Cardiac septum (tissue), 1 donor: Measurements from ENCODE around the gene HIP1. TPM values are rescaled to one million over a fixed set of nuclear protein-coding genes. Genes with fewer than 3 reads are reported as not detected.
"Not testable (repeated sequence)": the region's sequence is repeated elsewhere in the genome, so short reads cannot be mapped to it uniquely, and the experiment has no call there.

ENCODE experiments used
- DNase-seq: peaks from one replicate; pipeline ENCODE4 v3.0.0-alpha.2; 2020; ENCODE audit warnings: low spot score
- intact Hi-C: fragments of 100-400 bp; cut with DNase I; formaldehyde crosslinking; loops from one replicate; pipeline ENCODE4 v1.14.0; 2022
- total RNA-seq: library from RNA; stranded (reverse); fragmentation: NEBNext Ultra II Directional; extraction: Animal tissue kit (Norgen Biotek cat#: 25700); gene quantifications from one replicate; pipeline ENCODE4 v1.2.1, GENCODE V29; 2021
- donor health status: DM: no; HTN: no; CAD: no.

The HIP1 gene
- total RNA-seq, 1 donor from 2014 or later, result 24.7 TPM

DNA sequence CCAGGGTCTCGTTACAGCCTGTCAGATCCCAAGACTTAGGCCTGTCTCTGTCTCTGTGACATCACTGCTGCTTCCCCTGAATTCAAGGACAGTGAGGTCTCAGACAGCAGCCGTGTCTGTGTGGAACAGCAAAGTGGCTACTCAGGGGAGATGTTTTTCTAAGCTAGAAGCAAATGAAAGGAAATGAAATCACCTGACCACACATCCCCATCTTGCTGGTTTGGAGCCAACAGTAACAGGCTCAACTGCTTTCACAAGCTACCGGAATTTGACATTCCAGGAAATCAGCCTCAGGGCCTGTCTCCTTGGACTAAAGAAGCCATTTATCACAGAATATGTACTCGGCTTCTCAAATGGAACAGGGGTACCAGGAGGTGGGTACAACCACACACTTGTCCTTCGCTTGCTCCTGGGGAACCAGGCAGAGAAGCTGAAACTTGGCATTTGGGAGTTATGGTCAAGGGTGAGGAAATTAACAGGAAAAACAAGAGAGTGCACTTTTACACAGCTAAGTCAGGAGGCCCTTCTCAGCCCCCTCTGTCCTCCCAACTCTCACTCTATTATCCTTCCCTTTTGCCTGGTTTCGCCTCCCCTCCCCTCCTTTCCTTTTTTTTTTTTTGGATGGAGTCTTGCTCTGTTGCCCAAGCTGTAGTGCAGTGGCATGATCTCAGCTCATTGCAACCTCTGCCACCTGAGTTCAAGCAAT is 173.5 kb downstream of the HIP1 start:
- peak; percentile 76 for DNase-seq
- intact Hi-C loops, result no loop called here

DNA sequence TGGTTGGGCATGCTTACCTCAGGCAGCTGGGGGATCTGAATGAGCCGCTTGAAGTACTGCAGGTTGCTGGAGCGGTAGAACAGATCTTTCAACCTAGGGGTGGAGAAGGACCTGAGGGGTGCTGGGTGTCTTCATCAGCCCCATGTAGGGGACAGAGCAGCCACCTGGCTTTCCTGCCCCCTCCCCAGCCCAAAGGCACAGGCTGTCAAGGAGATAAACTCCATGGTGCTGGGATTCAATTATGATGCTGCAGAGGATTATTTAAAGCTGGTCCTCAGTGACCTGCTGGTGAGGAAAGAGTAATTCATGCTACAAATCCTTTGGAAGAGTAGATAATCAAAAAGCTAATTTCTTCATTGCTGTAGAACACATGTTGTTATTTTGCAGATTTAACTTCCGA is 175.6 kb downstream of the HIP1 start:
- DNase-seq, result no peak
- intact Hi-C loops, result no loop called here

DNA sequence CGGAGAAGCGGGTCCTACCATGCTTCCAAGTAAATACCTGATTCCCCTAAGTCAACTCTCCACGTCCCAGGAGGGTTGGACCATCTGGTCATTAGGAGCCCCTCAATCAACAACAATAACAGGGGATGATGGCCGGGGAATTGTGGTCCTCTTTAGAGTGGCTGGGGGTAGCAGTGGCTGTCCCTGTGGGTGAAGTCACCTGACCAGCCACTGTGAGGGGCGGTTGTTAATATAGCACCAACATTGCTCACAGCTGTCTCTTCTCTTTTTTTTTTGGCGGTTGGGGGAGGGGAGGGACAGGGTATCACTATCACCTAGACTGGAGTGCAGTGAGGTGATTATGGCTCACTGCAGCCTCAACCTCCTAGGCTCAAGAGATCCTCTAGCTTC is 178.8 kb downstream of the HIP1 start:
- DNase-seq, result no peak
- intact Hi-C loops, result no loop called here

DNA sequence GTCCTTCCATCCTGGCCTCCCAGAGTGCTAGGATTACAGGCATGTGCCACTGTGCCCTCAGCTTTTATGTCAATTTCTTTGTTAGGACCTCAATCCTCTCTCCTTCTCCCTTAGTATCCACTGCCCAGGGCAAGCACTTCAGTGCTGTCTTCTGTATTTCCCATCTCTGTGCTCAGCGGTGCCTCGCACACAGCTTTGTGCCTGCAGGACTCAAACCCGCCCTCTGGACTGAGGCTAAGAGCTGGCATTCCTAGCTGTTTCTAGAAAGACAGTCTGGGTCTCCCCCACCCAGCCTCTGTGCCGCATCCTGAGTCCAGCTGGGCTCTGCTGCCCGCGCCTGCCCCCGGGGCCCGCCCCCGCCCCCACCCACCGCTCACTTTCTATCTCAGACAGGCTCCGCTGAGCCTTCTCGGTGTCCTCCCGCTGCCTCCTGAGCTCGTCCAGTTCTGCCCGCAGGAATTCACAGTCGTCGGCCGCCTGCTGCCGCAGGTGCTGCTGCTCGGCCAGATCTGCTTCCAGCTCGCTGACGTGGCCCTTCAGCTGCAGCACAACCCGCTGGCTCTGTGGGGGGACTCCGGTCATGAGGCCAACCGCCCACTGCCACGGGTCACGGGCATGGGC is 179.3 kb downstream of the HIP1 start:
- DNase-seq, result no peak
- intact Hi-C loops, result no loop called here

DNA sequence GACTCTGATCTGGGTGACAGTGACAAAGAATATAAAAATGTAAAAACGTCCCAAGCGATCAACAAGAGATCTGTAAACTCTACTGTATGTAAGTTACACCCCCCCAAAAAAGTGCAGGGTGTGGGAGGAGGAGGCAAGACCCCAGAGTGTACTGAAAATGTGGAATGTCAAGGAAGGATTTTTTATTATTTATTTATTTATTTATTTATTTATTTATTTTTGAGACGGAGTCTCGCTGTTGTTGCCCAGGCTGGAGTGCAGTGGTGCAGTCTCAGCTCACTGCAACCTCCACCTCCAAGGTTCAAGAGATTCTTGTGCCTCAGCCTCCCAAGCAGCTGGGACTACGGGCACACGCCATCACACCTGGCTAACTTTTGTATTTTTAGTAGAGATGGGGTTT is 181.9 kb downstream of the HIP1 start:
- DNase-seq, intact Hi-C loops: not testable (repeated sequence)

DNA sequence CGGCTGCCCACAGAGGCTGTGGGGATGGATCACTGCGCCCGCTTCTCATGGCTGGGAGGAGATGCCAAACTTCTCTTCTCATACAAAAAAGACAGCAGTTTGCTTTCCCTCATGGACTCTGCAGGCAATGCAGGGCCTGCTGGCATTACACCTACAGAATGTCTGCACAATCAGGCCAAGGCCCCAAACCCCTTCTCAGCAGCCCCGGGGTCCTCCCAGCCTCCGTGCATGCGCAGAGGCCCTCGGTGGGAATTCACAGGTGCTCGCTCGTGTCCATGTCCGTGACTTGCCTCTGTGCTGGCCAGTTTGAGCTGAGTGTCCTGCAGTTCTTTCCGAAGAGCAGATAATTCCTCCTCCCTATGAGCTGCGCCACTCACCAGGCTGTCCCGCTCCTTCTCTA is 183.0 kb downstream of the HIP1 start:
- intact Hi-C loops, result no loop called here

DNA sequence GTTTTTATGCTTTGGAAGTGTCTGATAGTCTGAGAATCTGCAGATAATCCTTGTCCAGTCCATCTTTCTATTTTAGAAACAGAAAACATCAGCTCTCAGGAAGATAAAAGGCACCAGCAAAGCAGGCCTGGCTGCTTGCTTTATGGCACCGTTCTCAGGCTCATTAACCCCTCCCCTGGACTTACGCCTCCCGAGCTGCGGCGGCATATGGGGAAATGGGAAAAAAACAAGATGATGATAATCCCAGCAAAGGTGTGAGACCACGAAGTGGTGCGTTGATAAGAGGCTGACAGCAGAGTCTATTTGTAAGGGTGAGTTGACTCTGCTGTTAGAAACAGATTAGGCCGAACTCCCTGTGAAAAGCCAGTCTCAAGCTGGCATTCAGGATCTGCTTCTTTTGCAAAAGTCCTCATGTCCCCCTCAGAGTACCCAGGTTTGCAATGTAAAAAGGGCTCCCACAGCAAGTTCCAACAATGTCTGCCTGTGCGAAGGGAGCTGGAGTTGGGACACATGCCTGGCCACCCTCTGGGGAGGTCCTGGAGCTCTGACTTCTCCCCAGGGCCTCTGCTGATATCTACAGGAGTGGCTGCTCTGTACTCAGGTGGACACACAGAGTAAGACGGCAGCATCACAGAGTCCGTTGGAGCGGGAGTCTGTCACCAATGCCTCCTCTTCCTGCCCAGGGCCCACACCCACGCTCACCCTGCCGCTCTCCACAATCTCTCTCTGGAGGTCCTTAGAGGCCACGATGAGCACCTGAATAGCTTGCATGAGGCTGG is 192.3 kb downstream of the HIP1 start:
- peak; percentile 10 for DNase-seq
- intact Hi-C loops, result no loop called here

More for the DNA sequence above, 183.0 kb downstream of the HIP1 start:
- no peak for DNase-seq

DNA sequence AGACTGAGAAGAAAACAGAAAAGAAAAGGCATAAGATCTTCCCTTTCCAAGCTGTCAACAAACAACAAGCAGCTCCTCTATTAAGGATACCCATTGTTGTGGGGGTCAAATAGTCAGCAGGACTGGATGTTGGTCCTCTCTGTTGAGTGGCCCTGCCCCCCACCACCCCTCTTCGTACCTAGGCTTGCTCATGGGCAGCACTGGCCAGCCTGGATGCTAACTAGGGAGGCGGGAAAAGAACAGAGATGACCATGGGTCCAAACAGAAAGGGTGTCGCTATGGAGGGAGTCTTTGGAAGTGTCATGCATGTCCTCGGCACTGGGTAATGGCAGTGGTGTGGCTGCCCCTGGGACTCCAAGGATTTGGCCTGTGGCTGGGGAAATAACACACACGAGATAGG is 201.0 kb downstream of the HIP1 start:
- no peak for DNase-seq
- intact Hi-C loops, result loop anchor here (5.0 to 10.0 kb wide), 2 partner anchors 87 to 225 kb away; no protein-coding TSS in a partner anchor

DNA sequence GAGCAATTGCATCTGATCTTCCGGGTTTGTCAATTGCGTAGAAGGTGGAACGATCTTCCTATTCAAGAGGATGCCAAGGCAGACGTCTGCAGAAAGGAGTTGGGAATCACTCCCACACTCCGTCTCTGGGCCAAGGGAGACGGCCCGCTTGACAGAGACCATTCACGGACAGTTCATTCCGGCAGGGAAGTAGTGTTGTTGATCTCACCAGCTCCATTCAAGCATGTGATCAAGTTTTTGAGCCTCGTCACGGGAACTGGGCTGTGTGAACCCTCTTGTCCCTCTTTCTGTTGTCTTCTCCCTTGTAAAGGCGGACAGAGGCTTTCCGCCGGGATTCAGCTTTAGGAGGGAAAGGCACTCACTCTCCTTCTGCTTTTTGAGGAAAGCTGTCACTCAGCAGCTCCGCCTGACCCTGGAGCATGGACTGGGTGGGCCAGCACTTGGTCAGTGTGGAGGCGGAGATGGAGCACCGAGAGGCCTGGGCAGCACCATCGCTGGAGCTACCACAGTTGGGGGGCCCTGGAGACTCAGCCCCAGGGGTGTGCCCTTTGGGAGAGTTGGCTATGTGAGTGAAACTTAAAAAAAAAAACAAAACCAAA is 201.7 kb downstream of the HIP1 start:
- intact Hi-C loops, result loop anchor here (5.0 to 10.0 kb wide), 2 partner anchors 88 to 225 kb away; no protein-coding TSS in a partner anchor
- DNase-seq, result no peak

DNA sequence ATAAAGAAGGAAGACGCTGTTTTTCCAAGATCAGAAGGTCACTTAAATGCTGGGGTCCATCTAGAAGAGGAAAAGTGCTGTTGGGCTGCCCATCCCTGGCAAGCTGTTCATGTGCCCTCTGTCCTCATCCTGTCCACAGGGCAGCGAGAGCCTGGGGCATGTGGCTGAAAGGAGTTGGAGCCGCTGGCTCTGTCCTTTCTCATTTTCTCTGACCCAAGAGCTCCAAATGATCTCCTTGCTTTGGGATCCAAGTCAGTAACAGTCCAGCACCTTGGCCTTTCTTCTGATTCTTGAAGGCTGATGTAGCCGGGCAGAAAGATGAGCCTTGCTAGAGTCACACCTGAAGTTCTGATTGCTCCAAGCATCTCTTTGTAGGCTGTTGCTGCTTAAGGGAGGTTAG is 202.2 kb downstream of the HIP1 start:
- intact Hi-C loops, result loop anchor here (5.0 to 10.0 kb wide), 2 partner anchors 88 to 226 kb away; no protein-coding TSS in a partner anchor
- no peak for DNase-seq

DNA sequence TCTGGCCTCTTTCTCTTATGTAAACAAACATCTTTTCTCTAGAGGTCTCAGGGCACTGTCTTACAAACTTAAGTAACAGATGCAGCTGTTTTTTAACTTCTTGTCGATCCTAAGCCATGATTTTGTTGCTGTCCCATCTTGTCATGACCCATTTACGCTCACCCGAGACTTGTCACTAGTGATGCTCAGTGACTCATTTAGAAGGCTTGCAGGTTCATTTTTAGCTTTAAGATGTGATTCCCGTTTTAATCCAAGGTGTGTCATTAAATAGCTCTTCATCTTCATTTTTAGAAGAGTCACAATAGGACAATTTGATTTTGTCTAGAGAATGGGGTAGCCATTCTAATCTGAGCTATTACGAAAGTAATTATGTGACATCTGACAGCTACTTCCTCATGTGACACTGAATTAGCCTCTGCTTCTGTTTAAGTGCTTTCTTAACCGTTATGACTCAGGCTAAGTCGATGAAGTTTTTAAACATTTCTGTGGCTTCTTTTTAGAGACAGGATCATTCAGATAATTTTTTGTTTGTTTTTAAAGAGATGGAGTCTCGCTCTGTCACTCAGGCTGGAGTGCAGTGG is 203.9 kb downstream of the HIP1 start:
- DNase-seq, result no peak
- intact Hi-C loops, result loop anchor here (5.0 to 10.0 kb wide), 2 partner anchors 90 to 227 kb away; no protein-coding TSS in a partner anchor

DNA sequence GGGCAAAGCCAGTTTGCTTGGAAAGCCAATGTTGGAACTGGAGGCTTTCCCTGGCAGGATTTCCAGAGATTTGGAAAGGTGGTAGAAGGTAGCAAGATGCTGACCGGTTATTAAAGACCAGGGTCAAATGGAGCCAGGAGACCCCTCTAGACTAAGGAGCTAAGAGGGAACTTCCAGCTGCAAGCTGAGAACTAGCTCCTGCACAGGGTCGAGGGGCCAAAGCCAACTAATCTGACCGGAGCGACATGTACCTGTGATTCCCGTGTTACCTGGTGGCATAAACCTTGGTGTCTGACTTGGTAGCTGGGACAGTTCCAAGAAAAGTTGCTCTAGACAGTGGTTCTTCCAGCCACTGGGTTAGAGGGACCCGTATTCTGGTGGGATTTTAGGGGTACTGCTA is 204.8 kb downstream of the HIP1 start:
- intact Hi-C loops, result loop anchor here (10.0 kb wide), 1 partner anchor 91 kb away; no protein-coding TSS in a partner anchor
- DNase-seq, result no peak

DNA sequence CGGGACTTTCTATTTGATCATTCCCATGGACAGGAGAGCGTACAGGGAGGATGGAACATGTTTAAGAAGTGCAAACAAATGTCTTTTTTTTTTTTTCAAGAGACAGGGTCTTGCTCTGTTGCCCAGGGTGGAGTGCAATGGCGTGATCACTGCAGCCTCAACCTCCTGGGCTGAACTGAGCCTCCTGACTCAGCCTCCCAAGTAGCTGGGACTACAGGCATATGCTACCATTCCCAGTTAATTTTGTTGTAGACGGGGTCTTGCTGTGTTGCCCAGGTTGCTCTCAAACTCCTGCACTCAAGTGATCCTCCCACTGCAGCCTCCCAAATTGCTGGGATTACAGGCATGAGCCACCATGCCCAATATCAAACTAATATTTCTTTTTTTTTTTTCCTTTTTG is 206.1 kb downstream of the HIP1 start:
- intact Hi-C loops, result loop anchor here (10.0 kb wide), 1 partner anchor 92 kb away; no protein-coding TSS in a partner anchor
- DNase-seq, result no peak

DNA sequence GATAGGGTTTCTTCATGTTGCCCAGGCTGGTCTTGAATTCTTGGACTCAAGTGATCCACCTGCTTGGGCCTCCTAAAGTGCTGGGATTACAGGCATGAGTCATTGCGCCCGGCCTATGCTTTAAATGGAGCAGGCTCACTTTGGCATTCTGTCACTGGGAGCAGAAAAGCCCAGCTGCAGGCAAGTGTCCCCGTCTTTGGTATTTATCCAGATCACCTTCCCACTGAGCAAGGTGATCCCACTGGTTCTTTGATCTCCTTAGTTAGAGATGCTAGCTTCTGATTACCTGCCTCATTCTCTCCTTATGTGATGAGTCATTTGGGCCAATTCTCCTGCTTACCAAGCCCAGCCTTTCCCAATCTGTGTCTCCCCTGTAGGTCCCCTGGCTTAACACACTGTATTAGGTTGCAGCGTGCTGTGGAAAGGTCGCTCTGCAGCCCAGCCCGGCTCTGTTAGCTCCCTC is 207.4 kb downstream of the HIP1 start:
- no peak for DNase-seq
- intact Hi-C loops, result loop anchor here (10.0 kb wide), 1 partner anchor 93 kb away; no protein-coding TSS in a partner anchor

DNA sequence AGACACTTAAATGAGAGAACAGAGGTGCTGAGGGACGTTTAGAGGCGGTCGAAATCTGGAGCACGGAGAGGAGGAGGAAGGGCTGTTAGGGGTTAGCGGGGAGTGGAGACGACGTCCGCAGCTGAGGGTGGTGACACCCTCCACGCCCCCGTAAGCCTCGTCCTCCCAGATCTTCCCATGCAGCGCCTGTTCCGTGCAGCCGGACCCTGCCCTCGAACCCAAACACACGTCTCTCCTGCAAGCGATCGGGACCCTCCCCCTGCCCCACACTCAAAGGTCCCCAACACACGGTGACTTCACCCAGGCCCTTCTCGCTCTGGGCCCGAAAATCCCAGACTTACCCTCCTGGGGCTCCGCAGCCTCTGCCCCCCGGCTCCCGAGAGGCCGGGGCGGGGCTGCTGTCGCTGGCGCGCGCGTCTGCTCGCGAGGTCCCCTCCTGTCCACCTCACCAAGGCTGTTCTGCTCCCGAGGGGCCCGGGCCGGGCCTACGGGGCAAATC is 211.5 kb downstream of the HIP1 start:
- intact Hi-C loops, DNase-seq: not testable (repeated sequence)

DNA sequence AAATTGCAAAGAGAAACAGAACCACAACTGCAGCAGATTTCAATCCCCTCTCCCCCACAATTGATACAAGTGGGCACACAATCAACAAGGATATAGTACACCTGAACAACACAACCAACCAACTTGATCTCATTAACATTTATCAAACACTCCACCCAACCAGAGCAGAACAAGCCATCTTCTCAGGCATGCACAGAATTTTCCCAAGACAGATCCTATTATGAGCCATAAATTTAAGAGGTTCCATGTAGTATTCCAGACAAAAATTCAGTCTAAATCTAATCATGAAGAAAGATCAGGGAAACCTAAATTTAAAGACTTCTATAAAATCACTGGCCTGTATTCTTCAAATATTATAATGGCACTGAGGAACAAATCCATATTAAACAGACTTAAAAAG is 217.0 kb downstream of the HIP1 start:
- intact Hi-C loops, DNase-seq: not testable (repeated sequence)

DNA sequence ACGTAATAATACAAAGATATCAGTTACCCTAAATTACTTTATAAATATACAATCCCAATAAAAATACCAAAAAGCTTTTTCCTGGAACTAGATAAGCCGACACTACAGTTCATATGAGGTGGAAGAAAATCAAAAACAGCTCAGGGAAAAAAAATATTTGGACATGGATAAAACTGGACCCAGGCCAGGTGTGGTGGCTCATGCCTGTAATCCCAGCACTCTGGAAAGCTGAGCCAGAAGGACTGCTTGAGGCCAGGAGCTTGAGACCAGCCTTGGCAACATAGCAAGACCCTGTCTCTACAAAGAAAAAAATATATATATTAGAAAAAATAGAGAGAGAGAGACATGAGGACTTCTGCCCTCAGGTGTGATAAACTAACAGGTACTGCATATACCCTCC is 219.9 kb downstream of the HIP1 start:
- DNase-seq, intact Hi-C loops: not testable (repeated sequence)

DNA sequence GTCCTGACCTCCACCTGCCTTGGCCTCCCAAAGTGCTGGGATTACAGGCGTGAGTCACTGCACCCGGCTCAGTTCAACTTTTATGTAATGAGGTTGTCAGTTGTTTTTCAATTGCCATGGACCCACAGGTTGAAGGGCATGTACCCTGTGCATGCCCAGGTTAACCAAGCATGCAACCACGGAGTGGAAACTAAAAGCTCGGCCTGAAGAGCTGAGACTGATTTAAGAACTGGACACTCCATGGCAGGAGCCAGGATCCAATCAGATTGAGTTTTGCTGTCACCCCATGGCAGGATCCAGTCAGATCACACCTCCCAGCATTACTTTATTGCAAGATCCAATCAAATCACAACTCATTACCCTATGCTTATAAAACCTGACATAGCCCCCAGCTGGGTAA is 229.7 kb downstream of the HIP1 start:
- DNase-seq, intact Hi-C loops: not testable (repeated sequence)

DNA sequence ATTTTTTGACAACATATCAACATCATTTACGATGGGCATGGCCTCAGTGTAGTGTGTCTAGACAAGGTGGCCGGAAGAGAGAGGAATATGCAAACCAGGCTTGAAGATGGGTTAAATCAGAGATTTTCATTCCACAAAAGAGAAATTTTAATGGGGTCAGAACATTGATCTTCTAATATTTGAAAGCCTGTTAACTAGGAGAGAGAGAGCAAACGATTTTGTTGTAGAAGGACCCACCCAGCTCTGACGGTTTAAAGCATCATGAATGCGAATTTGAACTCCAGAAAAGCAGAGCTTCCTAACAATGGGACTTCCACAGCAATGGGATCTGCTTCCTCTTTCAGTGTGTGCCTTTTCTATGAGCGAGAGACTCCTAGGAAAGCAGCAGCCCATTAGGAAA is 246.7 kb downstream of the HIP1 start, which contains the start of gene SPDYE5:
SPDYE5 (plus strand) TSS at position 301 of the 400 bp plus-strand sequence. CDS start 1,728 bp downstream, outside the sequence.
- DNase-seq, result not testable (repeated sequence)

More for the DNA sequence above, 246.7 kb downstream of the HIP1 start, which contains the start of gene SPDYE5:
- intact Hi-C loops, result not testable (repeated sequence)
